Liver (tissue), 9 donors: ENCODE data around the gene DISC1. TPM values are rescaled to one million over a fixed set of nuclear protein-coding genes. Genes with fewer than 3 reads are reported as not detected.

Experiments used
- DNase-seq: peaks from one replicate; pipeline ENCODE4 v3.0.0-alpha.2; 2017; ENCODE audit warnings: low spot score
- H3K27ac ChIP-seq, 2 donors: one replicate each; pipeline ENCODE4 v1.7.0; 2013; ENCODE audit warnings: inconsistent platforms in 2 of 2, low read length in 2 of 2, control low read depth in 1 of 2, low read depth in 1 of 2, mild to moderate bottlenecking in 1 of 2
- H3K27me3 ChIP-seq, 4 donors: one replicate each; pipeline versions ENCODE4 v1.6.1 to v1.7.0; 2013; ENCODE audit warnings: low read length in 3 of 4, inconsistent platforms in 1 of 4, mild to moderate bottlenecking in 1 of 4, moderate library complexity in 1 of 4; ENCODE audit not compliant: control insufficient read depth in 4 of 4, insufficient read depth in 4 of 4
- H3K36me3 ChIP-seq, 4 donors: one replicate each; pipeline versions ENCODE4 v1.6.1 to v1.7.0; 2013; ENCODE audit warnings: low read length in 3 of 4, mild to moderate bottlenecking in 3 of 4, low read depth in 1 of 4, moderate library complexity in 1 of 4; ENCODE audit not compliant: control insufficient read depth in 4 of 4, insufficient read depth in 3 of 4
- H3K4me1 ChIP-seq, 4 donors: one replicate each; pipeline versions ENCODE4 v1.6.1 to v1.7.0; 2013; ENCODE audit warnings: low read length in 3 of 4, mild to moderate bottlenecking in 3 of 4, moderate library complexity in 1 of 4; ENCODE audit not compliant: control insufficient read depth in 4 of 4, insufficient read depth in 4 of 4
- H3K4me3 ChIP-seq, 3 donors: one replicate each; pipeline versions ENCODE4 v1.6.1 to v1.7.0; 2013; ENCODE audit warnings: low read length in 3 of 3, control low read depth in 1 of 3, low read depth in 1 of 3, mild to moderate bottlenecking in 1 of 3
- H3K9ac ChIP-seq, 2 donors: one replicate each; pipeline ENCODE4 v1.7.0; 2013; ENCODE audit warnings: low read length in 2 of 2, mild to moderate bottlenecking in 2 of 2, moderate library complexity in 2 of 2, control low read depth in 1 of 2, low read depth in 1 of 2
- H3K9me3 ChIP-seq, 4 donors: one replicate each; pipeline versions ENCODE4 v1.6.1 to v1.7.0; 2013; ENCODE audit warnings: low read length in 3 of 4; ENCODE audit not compliant: control insufficient read depth in 4 of 4
- FOXA1 ChIP-seq: IDR thresholded peaks from 2 replicates; pipeline ENCODE4 v1.6.1; 2016; ENCODE audit warnings: antibody characterized with exemption
- FOXA2 ChIP-seq: IDR thresholded peaks from 2 replicates; pipeline ENCODE4 v1.6.1; 2016; ENCODE audit warnings: antibody characterized with exemption
- GABPA ChIP-seq, 2 donors: IDR thresholded peaks in 1 of 2; conservative IDR thresholded peaks in 1 of 2; 2 replicates each; pipeline ENCODE4 v1.6.1; 2016; ENCODE audit warnings: antibody characterized with exemption in 2 of 2, mild to moderate bottlenecking in 1 of 2, moderate library complexity in 1 of 2
- HNF4A ChIP-seq, 2 donors: conservative IDR thresholded peaks; 2 replicates each; pipeline ENCODE4 v1.6.1; 2016; ENCODE audit warnings: antibody characterized with exemption in 2 of 2, mild to moderate bottlenecking in 2 of 2
- HNF4G ChIP-seq: IDR thresholded peaks from 2 replicates; pipeline ENCODE4 v1.6.1; 2016; ENCODE audit warnings: antibody characterized with exemption
- JUND ChIP-seq, 2 donors: IDR thresholded peaks; 2 replicates each; pipeline ENCODE4 v1.6.1; 2016; ENCODE audit warnings: antibody characterized with exemption in 2 of 2
- NR2F2 ChIP-seq: IDR thresholded peaks from 2 replicates; pipeline ENCODE4 v1.6.1; 2016; ENCODE audit warnings: antibody characterized with exemption
- RAD21 ChIP-seq, 2 donors: IDR thresholded peaks; 2 replicates each; pipeline ENCODE4 v1.6.1; 2016; ENCODE audit warnings: antibody characterized with exemption in 2 of 2, mild to moderate bottlenecking in 2 of 2
- RXRA ChIP-seq, 2 donors: IDR thresholded peaks; 2 replicates each; pipeline ENCODE4 v1.6.1; 2017 to 2018; ENCODE audit warnings: antibody characterized with exemption in 2 of 2, mild to moderate bottlenecking in 1 of 2
- SP1 ChIP-seq: IDR thresholded peaks from 2 replicates; pipeline ENCODE4 v1.6.1; 2018; ENCODE audit warnings: antibody characterized with exemption, mild to moderate bottlenecking
- TAF1 ChIP-seq: conservative IDR thresholded peaks from 2 replicates; pipeline ENCODE4 v1.6.1; 2016; ENCODE audit warnings: antibody characterized with exemption, mild to moderate bottlenecking
- YY1 ChIP-seq: IDR thresholded peaks from 2 replicates; pipeline ENCODE4 v1.6.1; 2016; ENCODE audit warnings: antibody characterized with exemption, mild to moderate bottlenecking
- WGBS: extraction: QIAGEN DNeasy Blood & Tissue Kit; methylation state at CpG from one replicate; pipeline ENCODE4 v1.1.7; 2013; 5-methylcytosine and 5-hydroxymethylcytosine counted together
- polyA plus RNA-seq, 2 donors: library from polyadenylated mRNA; stranded (reverse) in 1 of 2; unstranded in 1 of 2; fragments of 200-250 nt in 1 of 2; fragments of >200 nt in 1 of 2; fragmentation: Nextera tagmentation in 1 of 2; extraction: Ambion mirVana in 1 of 2; gene quantifications; one replicate each; pipeline versions ENCODE4 v1.2.1 to v1.2.3, GENCODE V29; 2013 to 2015
- total RNA-seq, 2 donors: library from RNA; depleted of rRNA; stranded (reverse); fragments of >200 nt; gene quantifications; one replicate each; pipeline ENCODE4 v1.2.3, GENCODE V29; 2014
- TF ChIP-seq, protein P1 (sequence below): IDR thresholded peaks from 2 replicates; pipeline ENCODE4 v1.6.1; 2016; ENCODE audit warnings: antibody characterized with exemption
- TF ChIP-seq, protein P2 (sequence below): IDR thresholded peaks from 2 replicates; pipeline ENCODE4 v1.6.1; 2016; ENCODE audit warnings: antibody characterized with exemption
- TF ChIP-seq, protein P3 (sequence below): IDR thresholded peaks from 2 replicates; pipeline ENCODE4 v1.6.1; 2016; ENCODE audit warnings: antibody characterized with exemption, mild to moderate bottlenecking
- TF ChIP-seq, protein P4 (sequence below): fragments of 150-350 bp; IDR thresholded peaks from 2 replicates; pipeline ENCODE4 v1.5.1; 2017; ENCODE audit warnings: improper control_type of control experiment, low read depth, low read length; ENCODE audit not compliant: missing input control
- TF ChIP-seq, protein P5 (sequence below): IDR thresholded peaks from 2 replicates; pipeline ENCODE4 v1.6.1; 2016; ENCODE audit warnings: antibody characterized with exemption
- donor health status: healthy.
- donor health status: healthy.
- donor health status: healthy.
- donor health status: healthy.
- donor health status: healthy.

The DISC1 gene
- total and polyA plus RNA-seq, 4 donors, result 0.45 to 6.3 (median 2.3) TPM

DNA sequence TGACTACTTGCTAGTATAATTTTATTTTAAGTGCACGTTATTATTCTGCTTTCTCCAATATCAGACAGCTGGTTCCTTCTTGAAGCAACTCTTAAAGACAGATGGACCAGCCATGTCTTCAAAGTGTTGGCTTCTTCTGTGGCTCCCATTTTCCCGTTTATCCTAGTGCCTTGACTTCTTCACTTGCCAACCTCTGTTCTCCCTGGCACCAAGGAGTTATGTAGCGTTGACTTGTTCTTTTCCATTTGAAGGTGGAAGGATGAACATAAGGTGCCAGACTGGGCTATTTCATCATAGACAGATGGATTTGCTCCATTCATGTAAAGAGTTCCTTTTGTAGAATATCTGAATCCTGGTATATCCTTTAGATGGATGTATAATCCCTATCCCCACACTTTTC, 260.6 kb downstream of the DISC1 start (continued):
- TF ChIP-seq, protein P1, sequence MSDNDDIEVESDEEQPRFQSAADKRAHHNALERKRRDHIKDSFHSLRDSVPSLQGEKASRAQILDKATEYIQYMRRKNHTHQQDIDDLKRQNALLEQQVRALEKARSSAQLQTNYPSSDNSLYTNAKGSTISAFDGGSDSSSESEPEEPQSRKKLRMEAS, result no peak
- TF ChIP-seq, protein P2, sequence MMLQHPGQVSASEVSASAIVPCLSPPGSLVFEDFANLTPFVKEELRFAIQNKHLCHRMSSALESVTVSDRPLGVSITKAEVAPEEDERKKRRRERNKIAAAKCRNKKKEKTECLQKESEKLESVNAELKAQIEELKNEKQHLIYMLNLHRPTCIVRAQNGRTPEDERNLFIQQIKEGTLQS, result no peak
- TF ChIP-seq HNF4A (conservative IDR thresholded peaks at IDR 0.05) (no peak), FOXA2 (no peak), HNF4G (no peak), RAD21 (IDR thresholded peaks at IDR 0.05) (no peak), SP1 (no peak), GABPA (IDR thresholded peaks at IDR 0.05 in 1 of 2, conservative IDR thresholded peaks at IDR 0.05 in 1 of 2) (no peak)

DNA sequence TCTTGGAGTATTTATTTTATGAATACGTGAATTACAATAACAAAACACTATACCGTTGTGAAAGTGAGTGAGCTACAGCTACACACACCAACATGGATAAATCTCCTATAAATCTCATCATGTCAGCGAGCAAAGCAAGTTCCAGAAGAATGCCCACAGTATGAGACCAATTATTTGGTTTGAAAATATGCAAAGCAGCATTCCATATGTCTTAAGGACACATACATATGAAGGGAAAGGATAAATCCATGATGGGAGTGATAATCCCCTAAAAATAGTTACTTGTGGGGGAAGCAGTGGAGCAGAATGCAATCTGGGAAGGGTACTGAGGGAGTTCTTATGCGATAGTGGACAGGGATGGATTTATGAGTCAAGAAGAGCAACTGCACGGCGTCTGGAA, 261.3 kb downstream of the DISC1 start:
- TF ChIP-seq TAF1 (no peak), JUND (IDR thresholded peaks at IDR 0.05) (no peak), RXRA (IDR thresholded peaks at IDR 0.05) (no peak), HNF4A (conservative IDR thresholded peaks at IDR 0.05) (no peak), RAD21 (IDR thresholded peaks at IDR 0.05) (no peak), YY1 (no peak), NR2F2 (no peak), FOXA1 (no peak), GABPA (IDR thresholded peaks at IDR 0.05 in 1 of 2, conservative IDR thresholded peaks at IDR 0.05 in 1 of 2) (no peak)
- TF ChIP-seq, protein P2, result no peak
- TF ChIP-seq, protein P3, sequence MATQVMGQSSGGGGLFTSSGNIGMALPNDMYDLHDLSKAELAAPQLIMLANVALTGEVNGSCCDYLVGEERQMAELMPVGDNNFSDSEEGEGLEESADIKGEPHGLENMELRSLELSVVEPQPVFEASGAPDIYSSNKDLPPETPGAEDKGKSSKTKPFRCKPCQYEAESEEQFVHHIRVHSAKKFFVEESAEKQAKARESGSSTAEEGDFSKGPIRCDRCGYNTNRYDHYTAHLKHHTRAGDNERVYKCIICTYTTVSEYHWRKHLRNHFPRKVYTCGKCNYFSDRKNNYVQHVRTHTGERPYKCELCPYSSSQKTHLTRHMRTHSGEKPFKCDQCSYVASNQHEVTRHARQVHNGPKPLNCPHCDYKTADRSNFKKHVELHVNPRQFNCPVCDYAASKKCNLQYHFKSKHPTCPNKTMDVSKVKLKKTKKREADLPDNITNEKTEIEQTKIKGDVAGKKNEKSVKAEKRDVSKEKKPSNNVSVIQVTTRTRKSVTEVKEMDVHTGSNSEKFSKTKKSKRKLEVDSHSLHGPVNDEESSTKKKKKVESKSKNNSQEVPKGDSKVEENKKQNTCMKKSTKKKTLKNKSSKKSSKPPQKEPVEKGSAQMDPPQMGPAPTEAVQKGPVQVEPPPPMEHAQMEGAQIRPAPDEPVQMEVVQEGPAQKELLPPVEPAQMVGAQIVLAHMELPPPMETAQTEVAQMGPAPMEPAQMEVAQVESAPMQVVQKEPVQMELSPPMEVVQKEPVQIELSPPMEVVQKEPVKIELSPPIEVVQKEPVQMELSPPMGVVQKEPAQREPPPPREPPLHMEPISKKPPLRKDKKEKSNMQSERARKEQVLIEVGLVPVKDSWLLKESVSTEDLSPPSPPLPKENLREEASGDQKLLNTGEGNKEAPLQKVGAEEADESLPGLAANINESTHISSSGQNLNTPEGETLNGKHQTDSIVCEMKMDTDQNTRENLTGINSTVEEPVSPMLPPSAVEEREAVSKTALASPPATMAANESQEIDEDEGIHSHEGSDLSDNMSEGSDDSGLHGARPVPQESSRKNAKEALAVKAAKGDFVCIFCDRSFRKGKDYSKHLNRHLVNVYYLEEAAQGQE, result no peak
- TF ChIP-seq, protein P4, sequence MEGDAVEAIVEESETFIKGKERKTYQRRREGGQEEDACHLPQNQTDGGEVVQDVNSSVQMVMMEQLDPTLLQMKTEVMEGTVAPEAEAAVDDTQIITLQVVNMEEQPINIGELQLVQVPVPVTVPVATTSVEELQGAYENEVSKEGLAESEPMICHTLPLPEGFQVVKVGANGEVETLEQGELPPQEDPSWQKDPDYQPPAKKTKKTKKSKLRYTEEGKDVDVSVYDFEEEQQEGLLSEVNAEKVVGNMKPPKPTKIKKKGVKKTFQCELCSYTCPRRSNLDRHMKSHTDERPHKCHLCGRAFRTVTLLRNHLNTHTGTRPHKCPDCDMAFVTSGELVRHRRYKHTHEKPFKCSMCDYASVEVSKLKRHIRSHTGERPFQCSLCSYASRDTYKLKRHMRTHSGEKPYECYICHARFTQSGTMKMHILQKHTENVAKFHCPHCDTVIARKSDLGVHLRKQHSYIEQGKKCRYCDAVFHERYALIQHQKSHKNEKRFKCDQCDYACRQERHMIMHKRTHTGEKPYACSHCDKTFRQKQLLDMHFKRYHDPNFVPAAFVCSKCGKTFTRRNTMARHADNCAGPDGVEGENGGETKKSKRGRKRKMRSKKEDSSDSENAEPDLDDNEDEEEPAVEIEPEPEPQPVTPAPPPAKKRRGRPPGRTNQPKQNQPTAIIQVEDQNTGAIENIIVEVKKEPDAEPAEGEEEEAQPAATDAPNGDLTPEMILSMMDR, result no peak
- TF ChIP-seq, protein P5, sequence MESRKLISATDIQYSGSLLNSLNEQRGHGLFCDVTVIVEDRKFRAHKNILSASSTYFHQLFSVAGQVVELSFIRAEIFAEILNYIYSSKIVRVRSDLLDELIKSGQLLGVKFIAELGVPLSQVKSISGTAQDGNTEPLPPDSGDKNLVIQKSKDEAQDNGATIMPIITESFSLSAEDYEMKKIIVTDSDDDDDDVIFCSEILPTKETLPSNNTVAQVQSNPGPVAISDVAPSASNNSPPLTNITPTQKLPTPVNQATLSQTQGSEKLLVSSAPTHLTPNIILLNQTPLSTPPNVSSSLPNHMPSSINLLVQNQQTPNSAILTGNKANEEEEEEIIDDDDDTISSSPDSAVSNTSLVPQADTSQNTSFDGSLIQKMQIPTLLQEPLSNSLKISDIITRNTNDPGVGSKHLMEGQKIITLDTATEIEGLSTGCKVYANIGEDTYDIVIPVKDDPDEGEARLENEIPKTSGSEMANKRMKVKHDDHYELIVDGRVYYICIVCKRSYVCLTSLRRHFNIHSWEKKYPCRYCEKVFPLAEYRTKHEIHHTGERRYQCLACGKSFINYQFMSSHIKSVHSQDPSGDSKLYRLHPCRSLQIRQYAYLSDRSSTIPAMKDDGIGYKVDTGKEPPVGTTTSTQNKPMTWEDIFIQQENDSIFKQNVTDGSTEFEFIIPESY, result no peak
- TF ChIP-seq, protein P1, result no peak

More for the DNA sequence above, 261.3 kb downstream of the DISC1 start:
- DNase-seq, result no peak
- no peak overlapping the region for H3K4me3 ChIP-seq
- no peaks in the 10 kb centered on the region for H3K9me3 ChIP-seq
- no peaks in the 10 kb centered on the region for H3K27me3 ChIP-seq
- H3K36me3 ChIP-seq, result no peaks in the 10 kb centered on the region
- no peak overlapping the region for H3K9ac ChIP-seq
- H3K4me1 ChIP-seq, result no peaks in the 10 kb centered on the region
- WGBS, result 93% methylated on average over 6 of the region's 6 CpGs
- H3K27ac ChIP-seq, result no peak overlapping the region
